ENCODE results near the gene PPP2R3A.

DNA sequence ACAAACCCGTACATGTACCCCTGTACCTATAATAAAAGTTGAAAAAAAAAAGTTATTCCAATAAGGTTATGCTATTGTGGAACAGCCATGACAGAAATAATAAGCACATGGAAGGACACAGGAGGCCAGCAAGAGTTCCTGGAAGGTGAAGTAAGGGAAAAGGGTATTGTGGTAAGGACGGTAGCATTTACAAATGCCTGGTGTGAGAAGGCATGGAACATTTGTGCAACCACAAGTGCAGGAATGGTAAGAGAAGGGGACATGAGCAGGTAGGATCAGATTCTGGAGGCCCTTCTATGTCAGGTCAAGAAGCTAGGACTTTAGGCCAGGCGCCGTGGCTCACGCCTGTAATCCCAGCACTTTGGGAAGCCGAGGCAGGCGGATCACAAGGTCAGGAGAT lies 82.5 kb downstream of the PPP2R3A start:
- TF ChIP-seq, protein P1, sequence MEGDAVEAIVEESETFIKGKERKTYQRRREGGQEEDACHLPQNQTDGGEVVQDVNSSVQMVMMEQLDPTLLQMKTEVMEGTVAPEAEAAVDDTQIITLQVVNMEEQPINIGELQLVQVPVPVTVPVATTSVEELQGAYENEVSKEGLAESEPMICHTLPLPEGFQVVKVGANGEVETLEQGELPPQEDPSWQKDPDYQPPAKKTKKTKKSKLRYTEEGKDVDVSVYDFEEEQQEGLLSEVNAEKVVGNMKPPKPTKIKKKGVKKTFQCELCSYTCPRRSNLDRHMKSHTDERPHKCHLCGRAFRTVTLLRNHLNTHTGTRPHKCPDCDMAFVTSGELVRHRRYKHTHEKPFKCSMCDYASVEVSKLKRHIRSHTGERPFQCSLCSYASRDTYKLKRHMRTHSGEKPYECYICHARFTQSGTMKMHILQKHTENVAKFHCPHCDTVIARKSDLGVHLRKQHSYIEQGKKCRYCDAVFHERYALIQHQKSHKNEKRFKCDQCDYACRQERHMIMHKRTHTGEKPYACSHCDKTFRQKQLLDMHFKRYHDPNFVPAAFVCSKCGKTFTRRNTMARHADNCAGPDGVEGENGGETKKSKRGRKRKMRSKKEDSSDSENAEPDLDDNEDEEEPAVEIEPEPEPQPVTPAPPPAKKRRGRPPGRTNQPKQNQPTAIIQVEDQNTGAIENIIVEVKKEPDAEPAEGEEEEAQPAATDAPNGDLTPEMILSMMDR (IDR thresholded peaks at IDR 0.05; ENCODE audit: borderline replicate concordance, extremely low read depth, low read length, poor library complexity, severe bottlenecking): no peak
- no peak for TF ChIP-seq EZH2 (IDR thresholded peaks at IDR 0.05; ENCODE audit: borderline replicate concordance, low read depth, low read length, severe bottlenecking)
